ENCODE data around the gene PEPD.

The PEPD gene

GRCh38 chr19:33529094-33529676 lies 7.6 kb upstream of the PEPD start:
- Histone ChIP-seq H3K14ac (ENCODE audit: low read length) (no peak overlapping the region), H3K4me1 (ENCODE audit: control insufficient read depth in 2 of 2, insufficient read depth in 1 of 2, low read depth in 1 of 2, low read length in 2 of 2) (peaks cover 0 to 8% of the 10 kb centered on the region in 2 donors), H2BK15ac (ENCODE audit: low read length) (no peak overlapping the region), H3K79me1 (ENCODE audit: low read depth, low read length) (no peaks in the 10 kb centered on the region), H4K91ac (ENCODE audit: low read depth, low read length, poor library complexity) (no peak overlapping the region), H3K27ac (replicated peaks; ENCODE audit: low read length) (no peak overlapping the region), H3K36me3 (replicated peaks in 1 of 2; ENCODE audit: control insufficient read depth in 2 of 2, insufficient read depth in 2 of 2, low read length in 2 of 2) (no peaks in the 10 kb centered on the region), H2BK5ac (ENCODE audit: low read length) (no peak overlapping the region), H3K9ac (ENCODE audit: low read depth, low read length, poor library complexity) (no peak overlapping the region), H3K4me3 (ENCODE audit: low read length in 2 of 2) (no peak overlapping the region), H3K27me3 (ENCODE audit: control insufficient read depth in 3 of 3, insufficient read depth in 3 of 3, low read depth in 1 of 3, low read length in 3 of 3) (peaks cover 0 to 17% (median 0%) of the 10 kb centered on the region in 3 experiments), H4K8ac (ENCODE audit: low read depth, low read length) (no peak overlapping the region), H2AFZ (ENCODE audit: low read length) (no peak overlapping the region), H3K4me2 (ENCODE audit: insufficient read depth, low read length, poor library complexity, severe bottlenecking) (no peak overlapping the region), H3K9me3 (replicated peaks in 1 of 2; ENCODE audit: control insufficient read depth in 2 of 2, insufficient read depth in 1 of 2, low read depth in 1 of 2, low read length in 2 of 2) (no peaks in the 10 kb centered on the region), H3K23ac (ENCODE audit: low read depth, low read length, poor library complexity) (no peak overlapping the region), H2BK120ac (ENCODE audit: low read depth, low read length) (no peak overlapping the region), H2BK12ac (ENCODE audit: low read length) (no peak overlapping the region), H3K4ac (ENCODE audit: low read length) (no peak overlapping the region), H2AK5ac (ENCODE audit: low read depth, low read length) (no peak overlapping the region), H3K18ac (ENCODE audit: low read length) (peak overlapping the region; percentile 73)
- DNase-seq (ENCODE audit: low spot score) = no peak
- no CpG with 5 or more reads among the region's 12 CpGs for WGBS, 2 donors (ENCODE audit: extremely low coverage in 2 of 2, insufficient read length in 2 of 2, insufficient replicate concordance in 1 of 2)

GRCh38 chr19:33528404-33528803 lies 6.8 kb upstream of the PEPD start:
- Histone ChIP-seq H3K9ac (ENCODE audit: low read depth, low read length, poor library complexity) (no peak overlapping the region), H3K4me1 (ENCODE audit: control insufficient read depth in 2 of 2, insufficient read depth in 1 of 2, low read depth in 1 of 2, low read length in 2 of 2) (peaks cover 0 to 6% of the 10 kb centered on the region in 2 donors), H3K23ac (ENCODE audit: low read depth, low read length, poor library complexity) (no peak overlapping the region), H2BK120ac (ENCODE audit: low read depth, low read length) (no peak overlapping the region), H4K91ac (ENCODE audit: low read depth, low read length, poor library complexity) (no peak overlapping the region), H2AFZ (ENCODE audit: low read length) (no peak overlapping the region), H4K8ac (ENCODE audit: low read depth, low read length) (no peak overlapping the region), H3K79me1 (ENCODE audit: low read depth, low read length) (no peaks in the 10 kb centered on the region), H3K4ac (ENCODE audit: low read length) (no peak overlapping the region), H2BK15ac (ENCODE audit: low read length) (no peak overlapping the region), H3K4me2 (ENCODE audit: insufficient read depth, low read length, poor library complexity, severe bottlenecking) (no peak overlapping the region), H3K36me3 (replicated peaks in 1 of 2; ENCODE audit: control insufficient read depth in 2 of 2, insufficient read depth in 2 of 2, low read length in 2 of 2) (no peaks in the 10 kb centered on the region), H3K14ac (ENCODE audit: low read length) (no peak overlapping the region), H2BK12ac (ENCODE audit: low read length) (no peak overlapping the region), H2BK5ac (ENCODE audit: low read length) (no peak overlapping the region), H2AK5ac (ENCODE audit: low read depth, low read length) (no peak overlapping the region), H3K4me3 (ENCODE audit: low read length in 2 of 2) (no peak overlapping the region), H3K27me3 (ENCODE audit: control insufficient read depth in 3 of 3, insufficient read depth in 3 of 3, low read depth in 1 of 3, low read length in 3 of 3) (peaks cover 0 to 20% (median 0%) of the 10 kb centered on the region in 3 experiments), H3K18ac (ENCODE audit: low read length) (no peak overlapping the region), H3K9me3 (replicated peaks in 1 of 2; ENCODE audit: control insufficient read depth in 2 of 2, insufficient read depth in 1 of 2, low read depth in 1 of 2, low read length in 2 of 2) (no peaks in the 10 kb centered on the region), H3K27ac (replicated peaks; ENCODE audit: low read length) (no peak overlapping the region)
- no peak for DNase-seq (ENCODE audit: low spot score)
- WGBS, 2 donors (ENCODE audit: extremely low coverage in 2 of 2, insufficient read length in 2 of 2, insufficient replicate concordance in 1 of 2) = no CpG with 5 or more reads among the region's 2 CpGs

- H2AFZ ChIP-seq (ENCODE audit: low read length) = no peak overlapping the region
- H4K8ac ChIP-seq (ENCODE audit: low read depth, low read length) = no peak overlapping the region
- no peak overlapping the region for H2BK120ac ChIP-seq (ENCODE audit: low read depth, low read length)
- no peak overlapping the region for H3K9ac ChIP-seq (ENCODE audit: low read depth, low read length, poor library complexity)
- DNase-seq (ENCODE audit: low spot score) = no peak
- H3K27ac ChIP-seq (replicated peaks; ENCODE audit: low read length) = no peak overlapping the region
- H3K4me1 ChIP-seq (ENCODE audit: control insufficient read depth in 2 of 2, insufficient read depth in 1 of 2, low read depth in 1 of 2, low read length in 2 of 2) = peaks cover 3 to 9% of the 10 kb centered on the region in 2 donors
- H3K18ac ChIP-seq (ENCODE audit: low read length) = no peak overlapping the region
- no peak overlapping the region for H4K91ac ChIP-seq (ENCODE audit: low read depth, low read length, poor library complexity)
- H3K36me3 ChIP-seq (replicated peaks in 1 of 2; ENCODE audit: control insufficient read depth in 2 of 2, insufficient read depth in 2 of 2, low read length in 2 of 2) = no peaks in the 10 kb centered on the region
- H3K23ac ChIP-seq (ENCODE audit: low read depth, low read length, poor library complexity) = no peak overlapping the region
- H3K9me3 ChIP-seq (replicated peaks in 1 of 2; ENCODE audit: control insufficient read depth in 2 of 2, insufficient read depth in 1 of 2, low read depth in 1 of 2, low read length in 2 of 2) = no peaks in the 10 kb centered on the region
- H2AK5ac ChIP-seq (ENCODE audit: low read depth, low read length) = no peak overlapping the region
- H2BK12ac ChIP-seq (ENCODE audit: low read length) = no peak overlapping the region
- H3K4me2 ChIP-seq (ENCODE audit: insufficient read depth, low read length, poor library complexity, severe bottlenecking) = no peak overlapping the region
- no peak overlapping the region for H2BK15ac ChIP-seq (ENCODE audit: low read length)
- no peak overlapping the region for H3K14ac ChIP-seq (ENCODE audit: low read length)
- H3K4ac ChIP-seq (ENCODE audit: low read length) = no peak overlapping the region
- no peaks in the 10 kb centered on the region for H3K79me1 ChIP-seq (ENCODE audit: low read depth, low read length)
- H2BK5ac ChIP-seq (ENCODE audit: low read length) = no peak overlapping the region
- no CpG with 5 or more reads among the region's 2 CpGs for WGBS, 2 donors (ENCODE audit: extremely low coverage in 2 of 2, insufficient read length in 2 of 2, insufficient replicate concordance in 1 of 2)
- H3K4me3 ChIP-seq (ENCODE audit: low read length in 2 of 2) = no peak overlapping the region
- peaks cover 0 to 20% (median 0%) of the 10 kb centered on the region in 3 experiments for H3K27me3 ChIP-seq (ENCODE audit: control insufficient read depth in 3 of 3, insufficient read depth in 3 of 3, low read depth in 1 of 3, low read length in 3 of 3)
Observed at GRCh38 chr19:33527125-33527524, 5.5 kb upstream of the PEPD start.

GRCh38 chr19:33524024-33524664 lies 2.6 kb upstream of the PEPD start:
- Histone ChIP-seq H2BK120ac (ENCODE audit: low read depth, low read length) (no peak overlapping the region), H3K79me1 (ENCODE audit: low read depth, low read length) (peaks cover 3% of the 10 kb centered on the region), H3K4me3 (ENCODE audit: low read length in 2 of 2) (no peak overlapping the region), H3K27me3 (ENCODE audit: control insufficient read depth in 3 of 3, insufficient read depth in 3 of 3, low read depth in 1 of 3, low read length in 3 of 3) (peaks cover 0 to 12% (median 0%) of the 10 kb centered on the region in 3 experiments), H3K18ac (ENCODE audit: low read length) (no peak overlapping the region), H3K9ac (ENCODE audit: low read depth, low read length, poor library complexity) (no peak overlapping the region), H3K27ac (replicated peaks; ENCODE audit: low read length) (no peak overlapping the region), H2BK12ac (ENCODE audit: low read length) (no peak overlapping the region), H2AFZ (ENCODE audit: low read length) (no peak overlapping the region), H3K14ac (ENCODE audit: low read length) (no peak overlapping the region), H4K91ac (ENCODE audit: low read depth, low read length, poor library complexity) (no peak overlapping the region), H3K36me3 (replicated peaks in 1 of 2; ENCODE audit: control insufficient read depth in 2 of 2, insufficient read depth in 2 of 2, low read length in 2 of 2) (no peaks in the 10 kb centered on the region), H3K23ac (ENCODE audit: low read depth, low read length, poor library complexity) (no peak overlapping the region), H3K9me3 (replicated peaks in 1 of 2; ENCODE audit: control insufficient read depth in 2 of 2, insufficient read depth in 1 of 2, low read depth in 1 of 2, low read length in 2 of 2) (no peaks in the 10 kb centered on the region), H4K8ac (ENCODE audit: low read depth, low read length) (no peak overlapping the region), H3K4me1 (ENCODE audit: control insufficient read depth in 2 of 2, insufficient read depth in 1 of 2, low read depth in 1 of 2, low read length in 2 of 2) (peaks cover 5 to 16% of the 10 kb centered on the region in 2 donors), H2AK5ac (ENCODE audit: low read depth, low read length) (no peak overlapping the region), H2BK5ac (ENCODE audit: low read length) (no peak overlapping the region), H3K4me2 (ENCODE audit: insufficient read depth, low read length, poor library complexity, severe bottlenecking) (no peak overlapping the region), H2BK15ac (ENCODE audit: low read length) (no peak overlapping the region), H3K4ac (ENCODE audit: low read length) (peak overlapping the region; percentile 69)
- WGBS, 2 donors (ENCODE audit: extremely low coverage in 2 of 2, insufficient read length in 2 of 2, insufficient replicate concordance in 1 of 2) = no CpG with 5 or more reads among the region's 17 CpGs
- no peak for DNase-seq (ENCODE audit: low spot score)

All from neuronal stem cell (in vitro differentiated cells).